ENCODE results near the gene CDR2.

Gene CDR2

GRCh38 chr16:22360963-22361659, 13.3 kb downstream of the CDR2 start:
- no peak overlapping the region for H3K4me3 ChIP-seq (ENCODE audit: low read length)
- no peaks in the 10 kb centered on the region for H3K27me3 ChIP-seq (ENCODE audit: control insufficient read depth, low read length)
- no peaks in the 10 kb centered on the region for H3K9me3 ChIP-seq (ENCODE audit: control insufficient read depth, insufficient read depth, low read length)
- no peak overlapping the region for H3K27ac ChIP-seq (ENCODE audit: low read depth, low read length)
- peaks cover 12% of the 10 kb centered on the region for H3F3A ChIP-seq (ENCODE audit: control insufficient read depth, insufficient read depth)
- no peak for TF ChIP-seq CTCF (IDR thresholded peaks at IDR 0.05; ENCODE audit: low read depth, low read length, poor library complexity, severe bottlenecking)
- TF ChIP-seq EZH2phosphoT487 (IDR thresholded peaks at IDR 0.05; ENCODE audit: borderline replicate concordance, low read length), result no peak
- no peaks in the 10 kb centered on the region for H3K9me2 ChIP-seq (replicated peaks; ENCODE audit: control insufficient read depth, low read length)
- H3K4me1 ChIP-seq (ENCODE audit: control insufficient read depth, low read length), result peaks cover 30% of the 10 kb centered on the region
- H3K36me3 ChIP-seq (ENCODE audit: control insufficient read depth, low read length), result peaks cover 52% of the 10 kb centered on the region
- no peak overlapping the region for H3K4me2 ChIP-seq (ENCODE audit: low read length)
- peaks cover 44% of the 10 kb centered on the region for H3K79me2 ChIP-seq (ENCODE audit: control insufficient read depth, low read length)
- peaks cover 4% of the 10 kb centered on the region; the same call in 1 of the 2 replicates for H4K20me1 ChIP-seq (ENCODE audit: control insufficient read depth, insufficient read depth, low read depth, low read length)

- Histone ChIP-seq H4K20me1 (ENCODE audit: control insufficient read depth, insufficient read depth, low read depth, low read length) (peaks cover 4% of the 10 kb centered on the region; the same call in 1 of the 2 replicates), H3K36me3 (ENCODE audit: control insufficient read depth, low read length) (peaks cover 58% of the 10 kb centered on the region), H3K9me2 (replicated peaks; ENCODE audit: control insufficient read depth, low read length) (no peaks in the 10 kb centered on the region; the same call in 1 of the 2 replicates), H3K4me3 (ENCODE audit: low read length) (no peak overlapping the region), H3K4me2 (ENCODE audit: low read length) (no peak overlapping the region), H3K79me2 (ENCODE audit: control insufficient read depth, low read length) (peaks cover 44% of the 10 kb centered on the region), H3K4me1 (ENCODE audit: control insufficient read depth, low read length) (peaks cover 35% of the 10 kb centered on the region), H3K27me3 (ENCODE audit: control insufficient read depth, low read length) (no peaks in the 10 kb centered on the region), H3F3A (ENCODE audit: control insufficient read depth, insufficient read depth) (peaks cover 12% of the 10 kb centered on the region), H3K27ac (ENCODE audit: low read depth, low read length) (no peak overlapping the region), H3K9me3 (ENCODE audit: control insufficient read depth, insufficient read depth, low read length) (no peaks in the 10 kb centered on the region)
- TF ChIP-seq EZH2phosphoT487 (IDR thresholded peaks at IDR 0.05; ENCODE audit: borderline replicate concordance, low read length), result no peak
- no peak for TF ChIP-seq CTCF (IDR thresholded peaks at IDR 0.05; ENCODE audit: low read depth, low read length, poor library complexity, severe bottlenecking)
Observed at GRCh38 chr16:22359679-22360078, 14.7 kb downstream of the CDR2 start.

GRCh38 chr16:22358000-22358399, 16.4 kb downstream of the CDR2 start:
- H3K36me3 ChIP-seq (ENCODE audit: control insufficient read depth, low read length), result peaks cover 53% of the 10 kb centered on the region
- TF ChIP-seq EZH2phosphoT487 (IDR thresholded peaks at IDR 0.05; ENCODE audit: borderline replicate concordance, low read length), result no peak
- TF ChIP-seq CTCF (IDR thresholded peaks at IDR 0.05; ENCODE audit: low read depth, low read length, poor library complexity, severe bottlenecking), result no peak
- H3F3A ChIP-seq (ENCODE audit: control insufficient read depth, insufficient read depth), result peaks cover 12% of the 10 kb centered on the region
- H3K4me1 ChIP-seq (ENCODE audit: control insufficient read depth, low read length), result peaks cover 35% of the 10 kb centered on the region
- H3K27me3 ChIP-seq (ENCODE audit: control insufficient read depth, low read length), result no peaks in the 10 kb centered on the region
- no peaks in the 10 kb centered on the region for H3K9me3 ChIP-seq (ENCODE audit: control insufficient read depth, insufficient read depth, low read length)
- H3K4me2 ChIP-seq (ENCODE audit: low read length), result peak overlapping the region; percentile 77
- H4K20me1 ChIP-seq (ENCODE audit: control insufficient read depth, insufficient read depth, low read depth, low read length), result peaks cover 4% of the 10 kb centered on the region; the same call in 1 of the 2 replicates
- H3K9me2 ChIP-seq (replicated peaks; ENCODE audit: control insufficient read depth, low read length), result no peaks in the 10 kb centered on the region; the same call in 1 of the 2 replicates
- H3K4me3 ChIP-seq (ENCODE audit: low read length), result peak overlapping the region; percentile 60
- peak overlapping the region; percentile 88 for H3K27ac ChIP-seq (ENCODE audit: low read depth, low read length)
- peaks cover 47% of the 10 kb centered on the region for H3K79me2 ChIP-seq (ENCODE audit: control insufficient read depth, low read length)
